Stimulated activated naive CD8-positive, alpha-beta T cell treated with anti-CD3 and anti-CD28 coated beads, Interleukin-15, amount 100 ng/mL, for 72 hours (primary cell): Measurements from ENCODE around the gene NATD1.

Experiments
- ATAC-seq: fragments of 150-1000 bp; cut with Tn5 transposase; 2 replicates; pipeline ENCODE4 v1.10.0; 2021; ENCODE audit warnings: mild to moderate bottlenecking, moderate library complexity
- DNase-seq, 2 donors: peaks; one replicate each; pipeline ENCODE4 v3.0.0; 2021 to 2022
- H3K27ac Mint-ChIP-seq, 2 donors: one replicate each; pipeline ENCODE4 v1.8.0; 2022; ENCODE audit warnings: mild to moderate bottlenecking in 2 of 2, mixed read lengths in 2 of 2, moderate library complexity in 2 of 2
- H3K27me3 Mint-ChIP-seq: one replicate; pipeline ENCODE4 v1.8.0; 2022; ENCODE audit warnings: mixed read lengths
- H3K4me1 Mint-ChIP-seq: one replicate; pipeline ENCODE4 v1.8.0; 2022; ENCODE audit warnings: mild to moderate bottlenecking, mixed read lengths
- H3K4me3 Mint-ChIP-seq, 2 donors: one replicate each; pipeline ENCODE4 v1.8.0; 2022; ENCODE audit warnings: mild to moderate bottlenecking in 2 of 2, mixed read lengths in 2 of 2, moderate library complexity in 1 of 2
- H3K9me3 Mint-ChIP-seq, 2 donors: one replicate each; pipeline ENCODE4 v1.8.0; 2022; ENCODE audit warnings: mixed read lengths in 2 of 2

Gene NATD1

DNA sequence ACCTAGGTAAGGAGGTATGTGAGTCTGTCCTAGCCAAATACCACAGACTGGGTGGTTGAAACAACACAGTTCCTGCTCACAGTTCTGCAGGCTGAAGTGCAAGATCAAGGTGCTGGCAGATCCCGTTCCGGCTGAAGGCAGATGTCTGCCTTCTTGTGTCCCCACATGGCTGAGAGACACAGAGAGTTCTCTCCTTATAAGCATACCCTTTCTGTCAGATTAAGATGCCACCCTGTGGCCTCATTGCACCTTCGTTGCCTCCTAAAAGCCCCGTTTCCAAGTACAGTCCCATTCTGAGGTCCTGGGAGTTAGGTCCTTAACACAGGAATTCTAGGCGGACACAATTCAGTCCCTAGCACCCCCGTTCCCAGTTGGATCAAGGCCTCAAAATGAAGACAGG is 30.1 kb downstream of the NATD1 start:
- no peaks in the 10 kb centered on the region for H3K27me3 Mint-ChIP-seq
- no peak overlapping the region for H3K4me3 Mint-ChIP-seq
- H3K9me3 Mint-ChIP-seq, result peaks cover 0 to 7% of the 10 kb centered on the region in 2 donors
- peaks cover 9% of the 10 kb centered on the region for H3K4me1 Mint-ChIP-seq
- DNase-seq (no peak), ATAC-seq (no peak)
- no peak overlapping the region for H3K27ac Mint-ChIP-seq

DNA sequence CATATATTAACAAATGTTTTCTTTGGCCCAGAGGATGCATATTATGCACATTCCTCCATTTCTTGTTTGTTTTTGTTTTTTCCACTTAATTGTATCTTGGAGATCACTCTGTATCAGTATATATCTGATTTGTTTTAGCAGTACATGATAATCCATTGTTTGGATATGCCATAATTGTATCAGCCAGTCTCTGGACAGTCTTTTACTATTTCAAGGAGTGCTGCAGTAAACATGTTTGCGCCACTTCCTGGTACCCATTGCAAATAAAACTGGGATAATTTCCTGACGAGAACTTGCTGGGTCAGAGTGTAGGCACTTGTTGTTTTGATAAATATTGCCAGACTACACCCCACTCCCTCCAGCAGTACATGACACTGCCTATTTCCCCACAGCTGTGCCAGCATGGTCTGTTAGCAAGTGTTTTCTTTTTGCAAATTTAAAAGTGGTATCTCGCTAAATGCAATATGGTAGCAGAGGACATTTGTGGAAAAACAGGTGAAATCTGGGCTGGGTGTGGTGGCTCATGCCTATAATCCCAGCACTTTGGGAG is 34.3 kb downstream of the NATD1 start:
- DNase-seq (no peak), ATAC-seq (no peak)
- Mint-ChIP-seq H3K4me1 (peaks cover 38% of the 10 kb centered on the region), H3K27ac (no peak overlapping the region), H3K27me3 (no peaks in the 10 kb centered on the region), H3K4me3 (no peak overlapping the region), H3K9me3 (peaks cover 0 to 7% of the 10 kb centered on the region in 2 donors)

DNA sequence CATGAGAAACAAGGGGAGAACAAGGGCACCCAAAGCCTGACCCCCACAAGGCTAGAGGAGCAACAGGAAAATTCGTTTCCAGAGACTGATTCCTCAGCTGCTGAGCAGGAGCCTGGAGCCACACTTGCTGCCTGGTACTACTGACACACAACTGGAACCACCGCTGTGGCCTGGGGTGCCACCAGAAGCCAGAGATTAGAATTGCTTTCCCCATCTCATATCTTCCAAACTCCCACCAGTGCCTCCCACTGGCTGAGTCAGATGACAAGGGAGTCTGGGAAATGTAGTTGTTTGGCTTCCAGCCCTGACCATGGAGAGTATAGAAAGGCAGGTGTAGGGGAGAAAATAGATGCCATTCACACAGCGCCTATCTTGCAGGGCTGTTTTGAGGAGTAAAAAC is 35.1 kb downstream of the NATD1 start:
- Mint-ChIP-seq H3K4me1 (peaks cover 39% of the 10 kb centered on the region), H3K27ac (no peak overlapping the region), H3K9me3 (peaks cover 0 to 7% of the 10 kb centered on the region in 2 donors), H3K27me3 (no peaks in the 10 kb centered on the region), H3K4me3 (peak overlapping the region in 1 of 2 donors; percentile 8)
- ATAC-seq (no peak), DNase-seq (peak in 1 of 2 donors; percentile 28)

- Mint-ChIP-seq H3K4me1 (peaks cover 46% of the 10 kb centered on the region), H3K27ac (no peak overlapping the region), H3K9me3 (peaks cover 0 to 7% of the 10 kb centered on the region in 2 donors), H3K4me3 (no peak overlapping the region), H3K27me3 (no peaks in the 10 kb centered on the region)
- ATAC-seq (no peak), DNase-seq (no peak)
These were observed 35.9 kb downstream of the NATD1 start for GRCh38 chr17:21217346-21217745.

GRCh38 chr17:21215935-21216334 is 37.3 kb downstream of the NATD1 start:
- H3K9me3 Mint-ChIP-seq, result no peaks in the 10 kb centered on the region
- peak overlapping the region in 1 of 2 donors; percentile 31 for H3K27ac Mint-ChIP-seq
- ATAC-seq (no peak), DNase-seq (no peak)
- peaks cover 57% of the 10 kb centered on the region for H3K4me1 Mint-ChIP-seq
- H3K27me3 Mint-ChIP-seq, result no peaks in the 10 kb centered on the region
- peak overlapping the region; percentile 87 to 94 for H3K4me3 Mint-ChIP-seq

DNA sequence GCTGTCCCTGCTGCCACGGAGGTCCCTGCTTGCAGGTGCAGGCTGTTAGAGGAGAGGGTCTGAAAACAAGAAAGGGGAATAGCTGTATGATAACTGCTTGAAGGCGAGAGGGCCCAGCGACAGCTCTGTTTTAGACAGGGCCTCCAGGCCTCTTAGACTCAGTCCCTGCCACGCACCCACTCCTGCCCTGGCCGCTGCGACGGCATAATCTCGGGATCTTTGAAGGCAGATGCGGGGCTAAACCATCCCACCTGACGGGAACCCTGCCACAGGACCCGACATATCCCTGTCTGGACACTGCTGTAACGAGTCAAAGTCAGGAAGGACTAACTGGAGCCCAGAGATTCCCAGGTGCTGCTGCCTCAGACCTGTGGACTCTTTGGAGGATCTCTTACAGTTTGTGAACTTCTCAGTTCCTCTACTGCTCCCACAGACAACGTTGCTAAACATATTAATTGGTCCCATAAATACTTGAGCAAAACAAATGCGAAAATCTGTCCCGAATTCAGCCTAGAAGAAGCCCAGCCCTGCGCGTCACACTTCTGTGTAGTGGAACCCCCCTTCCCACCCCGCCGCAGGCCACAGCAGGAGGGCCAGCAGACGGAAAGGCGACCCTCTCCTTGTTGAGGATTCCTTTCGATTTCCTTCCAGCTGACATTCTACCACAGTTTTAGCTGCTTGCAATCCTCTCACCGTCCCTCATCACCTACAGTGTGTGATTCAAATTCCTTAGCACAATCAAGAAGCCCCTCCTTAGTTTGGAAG is 38.3 kb downstream of the NATD1 start:
- ATAC-seq (peak; percentile 13), DNase-seq (no peak)
- H3K27me3 Mint-ChIP-seq, result no peaks in the 10 kb centered on the region

DNA sequence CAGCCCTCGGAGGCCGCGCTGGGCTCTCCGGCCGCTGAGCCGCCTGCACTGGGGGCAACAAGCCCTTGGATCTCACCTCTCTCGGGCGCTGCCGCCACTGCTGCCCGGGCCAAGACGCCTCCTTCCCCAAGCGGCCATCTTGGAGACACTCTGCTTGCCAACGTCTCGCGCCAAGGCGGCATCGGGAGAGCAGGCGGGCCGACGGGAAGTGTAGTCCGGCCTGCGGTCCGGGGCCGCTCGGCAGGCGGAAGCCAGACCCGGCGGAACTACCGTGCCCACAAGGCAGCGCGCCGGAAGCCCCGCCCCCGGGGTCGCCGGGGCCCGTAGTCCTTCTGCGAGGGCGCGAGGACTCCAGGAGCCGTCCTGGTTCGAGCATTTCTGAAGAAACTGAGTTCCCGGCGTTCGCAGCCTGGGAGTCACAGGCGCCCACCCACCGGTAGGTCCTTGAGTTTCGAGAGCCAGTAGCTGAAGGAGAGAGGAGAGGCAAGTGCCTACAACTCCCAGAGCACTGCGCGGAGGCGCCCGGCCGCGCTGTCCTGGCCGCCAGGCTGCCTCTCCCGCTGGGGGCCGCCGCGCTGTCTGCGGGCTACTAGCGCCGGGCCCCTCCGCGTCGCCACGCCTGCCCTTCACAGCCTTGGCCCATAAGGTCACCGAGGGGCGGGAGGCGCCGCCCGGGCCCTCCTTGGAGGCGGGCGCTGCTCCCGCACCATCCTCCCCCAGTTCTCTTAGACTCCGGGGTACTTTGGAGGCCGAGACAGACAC is 39.0 kb downstream of the NATD1 start, which contains the start of gene TMEM11:
Gene TMEM11 (minus strand): TSS at position 147 of the 762 bp plus-strand sequence. CDS start 9 bp downstream, at position 138.
- peaks cover 65% of the 10 kb centered on the region for H3K4me1 Mint-ChIP-seq
- peak; percentile 95 for ATAC-seq
- H3K27ac Mint-ChIP-seq, result peak within 1 kb of the TSS; percentile 92 to 99
- H3K27me3 Mint-ChIP-seq, result no peaks in the 10 kb centered on the region
- H3K9me3 Mint-ChIP-seq, result no peaks in the 10 kb centered on the region
- DNase-seq, result peak; percentile 96 to 97
- peak within 1 kb of the TSS; percentile 87 to 94 for H3K4me3 Mint-ChIP-seq

More for the DNA sequence above, 38.3 kb downstream of the NATD1 start:
- Mint-ChIP-seq H3K27ac (peak overlapping the region; percentile 74 to 89), H3K4me1 (peaks cover 65% of the 10 kb centered on the region), H3K9me3 (no peaks in the 10 kb centered on the region), H3K4me3 (peak overlapping the region; percentile 87 to 94)

- H3K4me1 Mint-ChIP-seq, result peaks cover 65% of the 10 kb centered on the region
- DNase-seq, result no peak
These were observed 39.6 kb downstream of the NATD1 start for GRCh38 chr17:21213638-21214014.

GRCh38 chr17:21212826-21213637 is 40.2 kb downstream of the NATD1 start:
- peak overlapping the region; percentile 92 to 99 for H3K27ac Mint-ChIP-seq
- H3K27me3 Mint-ChIP-seq, result no peaks in the 10 kb centered on the region
- peak overlapping the region; percentile 87 to 94 for H3K4me3 Mint-ChIP-seq
- peaks cover 61% of the 10 kb centered on the region for H3K4me1 Mint-ChIP-seq
- peak in 1 of 2 donors; percentile 5 for DNase-seq
- ATAC-seq, result no peak
- no peaks in the 10 kb centered on the region for H3K9me3 Mint-ChIP-seq

More at GRCh38 chr17:21213638-21214014, 39.6 kb downstream of the NATD1 start:
- peak; percentile 22 for ATAC-seq
- peak overlapping the region; percentile 92 to 99 for H3K27ac Mint-ChIP-seq
- H3K27me3 Mint-ChIP-seq, result no peaks in the 10 kb centered on the region
- H3K9me3 Mint-ChIP-seq, result no peaks in the 10 kb centered on the region
- peak overlapping the region; percentile 87 to 94 for H3K4me3 Mint-ChIP-seq

- Mint-ChIP-seq H3K9me3 (no peaks in the 10 kb centered on the region), H3K27ac (peak overlapping the region in 1 of 2 donors; percentile 89)
- no peak for ATAC-seq
These were observed 41.3 kb downstream of the NATD1 start for GRCh38 chr17:21211825-21212479.

GRCh38 chr17:21210411-21211076 is 42.7 kb downstream of the NATD1 start:
- H3K4me3 Mint-ChIP-seq, result no peak overlapping the region
- DNase-seq, result no peak
- H3K4me1 Mint-ChIP-seq, result peaks cover 47% of the 10 kb centered on the region
- no peaks in the 10 kb centered on the region for H3K9me3 Mint-ChIP-seq
- no peak for ATAC-seq
- no peak overlapping the region for H3K27ac Mint-ChIP-seq
- H3K27me3 Mint-ChIP-seq, result no peaks in the 10 kb centered on the region

More at GRCh38 chr17:21211825-21212479, 41.3 kb downstream of the NATD1 start:
- Mint-ChIP-seq H3K27me3 (no peaks in the 10 kb centered on the region), H3K4me3 (peak overlapping the region; percentile 53 to 94), H3K4me1 (peaks cover 51% of the 10 kb centered on the region)
- DNase-seq, result no peak

DNA sequence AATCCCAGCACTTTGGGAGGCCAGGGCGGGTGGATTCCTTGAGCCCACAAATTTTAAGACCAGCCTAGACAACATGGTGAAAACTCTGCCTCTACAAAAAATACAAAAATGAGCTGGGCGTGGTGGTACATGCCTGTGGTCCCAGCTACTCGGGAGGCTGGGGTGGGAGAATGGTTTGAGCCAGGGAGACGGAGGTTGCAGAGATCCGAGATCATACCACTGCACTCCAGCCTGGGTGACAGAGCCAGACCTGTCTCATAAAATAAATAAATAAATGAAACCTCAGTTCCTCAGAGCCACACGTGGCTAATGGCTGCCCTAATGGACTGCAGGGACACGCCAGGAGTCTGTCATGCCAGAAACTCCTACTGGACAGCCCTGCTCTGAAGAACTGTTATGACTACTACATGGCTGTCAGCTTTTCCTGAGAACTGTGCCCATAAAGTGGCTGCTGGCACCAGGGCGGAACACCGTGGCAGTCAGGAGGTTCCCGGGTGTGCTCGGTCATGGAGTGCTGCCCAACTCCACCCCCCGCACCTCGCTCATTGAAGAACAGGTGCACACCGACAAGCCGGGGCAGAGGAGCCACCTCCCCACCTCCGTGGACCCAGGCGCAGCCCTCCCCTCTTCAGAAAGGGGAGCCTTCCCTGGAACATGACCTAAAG is 43.6 kb downstream of the NATD1 start:
- H3K4me3 Mint-ChIP-seq, result no peak overlapping the region
- H3K27me3 Mint-ChIP-seq, result no peaks in the 10 kb centered on the region
- ATAC-seq, result no peak
- DNase-seq, result no peak
- peaks cover 50% of the 10 kb centered on the region for H3K4me1 Mint-ChIP-seq
- H3K27ac Mint-ChIP-seq, result no peak overlapping the region
- H3K9me3 Mint-ChIP-seq, result no peaks in the 10 kb centered on the region

- no peak overlapping the region for H3K4me3 Mint-ChIP-seq
These were observed 44.9 kb downstream of the NATD1 start for GRCh38 chr17:21208352-21208751.

GRCh38 chr17:21204935-21205334 is 48.3 kb downstream of the NATD1 start:
- no peaks in the 10 kb centered on the region for H3K27me3 Mint-ChIP-seq
- no peak overlapping the region for H3K4me3 Mint-ChIP-seq
- H3K9me3 Mint-ChIP-seq, result no peaks in the 10 kb centered on the region
- H3K27ac Mint-ChIP-seq, result peak overlapping the region in 1 of 2 donors; percentile 1
- ATAC-seq, result no peak
- DNase-seq, result no peak
- peaks cover 53% of the 10 kb centered on the region for H3K4me1 Mint-ChIP-seq

More at GRCh38 chr17:21208352-21208751, 44.9 kb downstream of the NATD1 start:
- Mint-ChIP-seq H3K27me3 (no peaks in the 10 kb centered on the region), H3K4me1 (peaks cover 55% of the 10 kb centered on the region), H3K27ac (no peak overlapping the region), H3K9me3 (no peaks in the 10 kb centered on the region)
- DNase-seq (no peak), ATAC-seq (no peak)
